ENCODE measurements around the gene GEN1.
A peak's percentile ranks its signal among the peaks of the same experiment; 100 is the strongest.

The GEN1 gene

DNA sequence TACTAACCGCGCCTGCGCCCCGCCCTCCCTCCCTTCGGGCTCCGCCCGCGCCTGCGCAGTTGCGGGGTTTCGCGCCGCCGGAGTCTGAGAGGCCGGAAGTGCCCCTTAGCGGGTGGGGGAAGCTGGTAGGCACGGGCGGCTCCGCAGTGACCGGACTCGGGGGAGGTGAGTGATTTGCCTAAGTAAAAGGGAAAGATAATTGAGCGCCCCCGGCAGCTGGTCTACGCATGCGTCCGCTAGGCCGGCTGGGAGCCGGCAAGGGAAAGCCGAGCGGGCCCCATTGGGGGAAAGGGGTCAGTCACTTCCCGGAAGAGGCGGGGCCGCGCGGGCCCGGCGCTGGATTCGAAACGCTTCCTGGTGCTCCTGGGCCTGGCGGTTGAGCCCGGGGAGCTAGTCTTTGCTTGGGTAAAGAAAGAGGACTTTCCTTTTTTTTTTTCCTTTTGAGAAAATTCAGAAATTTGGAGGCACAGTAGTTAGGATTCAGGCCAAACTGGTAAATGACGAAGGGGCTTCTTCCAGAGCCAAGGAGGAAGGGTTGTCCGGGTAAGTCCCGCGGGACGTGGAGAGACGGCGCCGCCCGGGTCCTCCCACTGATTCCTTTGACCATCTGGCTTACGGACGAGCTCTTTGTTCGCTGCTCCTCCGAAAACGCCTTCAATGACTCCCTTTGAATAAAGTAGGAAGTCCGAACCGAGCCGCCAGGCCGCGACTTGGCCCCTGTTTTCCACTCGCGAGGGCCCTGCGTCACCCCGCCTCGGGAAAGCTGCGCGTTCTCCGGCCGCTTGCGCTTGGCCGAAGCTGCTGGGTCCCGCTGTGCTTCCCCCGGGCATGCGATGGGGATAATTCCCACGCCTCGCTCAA is at the start of gene GEN1, which contains the start of gene SMC6:
GEN1 (plus strand) TSS at position 336 of the 861 bp plus-strand sequence. CDS start 5,806 bp downstream, outside the sequence.
SMC6 (minus strand) TSS at position 8 of the 861 bp plus-strand sequence. CDS start 7,864 bp downstream, outside the sequence.
- peak; percentile 90 for DNase-seq

DNA sequence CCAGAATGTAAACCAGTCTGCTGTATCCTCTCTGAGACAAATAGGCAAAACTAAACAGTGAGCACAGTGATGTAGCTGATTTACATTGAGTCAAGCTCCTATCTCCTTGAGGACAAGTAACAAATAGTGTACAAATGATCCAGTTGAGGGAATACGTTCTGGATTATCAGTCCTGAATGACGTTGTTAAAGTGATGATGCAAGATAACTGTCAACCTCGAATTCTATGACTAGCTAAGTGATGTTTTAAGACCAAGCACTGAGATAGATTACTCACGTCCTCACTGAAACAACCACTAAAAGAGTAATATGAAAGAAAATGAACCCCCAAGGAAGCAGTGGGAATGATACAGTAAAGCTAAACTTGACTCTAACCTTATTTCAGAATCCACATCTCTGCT is 47.1 kb upstream of the GEN1 start:
- no peak for DNase-seq

- no peak for DNase-seq
These were observed 45.4 kb upstream of the GEN1 start for GRCh38 chr2:17708501-17708900.

- no peak for DNase-seq
These were observed 44.0 kb upstream of the GEN1 start for GRCh38 chr2:17709897-17710296.

DNA sequence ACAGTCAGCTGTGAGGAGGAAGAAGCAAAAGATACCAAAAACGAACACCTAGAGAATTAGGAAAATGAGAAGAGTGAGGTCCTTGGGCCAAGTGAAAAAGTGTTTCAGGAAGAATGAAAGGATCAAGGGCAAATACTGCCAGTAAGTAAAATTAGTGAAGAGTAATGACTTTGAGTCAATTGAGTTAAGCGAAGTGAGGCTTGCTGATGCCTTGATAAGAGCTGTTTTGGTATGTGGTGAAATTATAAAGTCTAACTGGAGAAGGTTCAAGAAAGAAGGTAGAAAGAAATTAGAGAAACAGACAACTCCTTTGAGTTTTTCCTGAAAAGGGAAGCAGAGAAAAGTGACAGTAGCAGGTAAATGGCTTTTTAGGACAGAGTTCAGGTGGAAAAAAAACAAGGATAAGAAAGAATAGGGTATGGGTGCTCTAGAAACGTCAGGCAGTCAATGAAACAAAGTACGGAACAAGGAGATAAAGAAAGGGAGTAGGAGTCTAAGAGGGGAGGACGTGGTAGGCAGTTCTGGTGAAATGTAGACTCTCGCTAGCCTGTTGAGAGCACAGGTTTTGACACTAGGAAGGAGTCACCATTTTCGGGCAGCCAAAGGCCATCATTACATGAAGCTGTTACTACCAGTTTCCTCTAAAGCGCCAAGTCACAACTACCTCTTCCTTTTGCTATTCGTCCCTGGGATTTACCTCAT is 43.2 kb upstream of the GEN1 start:
- DNase-seq: no peak

GRCh38 chr2:17713291-17713690 is 40.6 kb upstream of the GEN1 start:
- no peak for DNase-seq

GRCh38 chr2:17717666-17718065 is 36.3 kb upstream of the GEN1 start:
- no peak for DNase-seq

DNA sequence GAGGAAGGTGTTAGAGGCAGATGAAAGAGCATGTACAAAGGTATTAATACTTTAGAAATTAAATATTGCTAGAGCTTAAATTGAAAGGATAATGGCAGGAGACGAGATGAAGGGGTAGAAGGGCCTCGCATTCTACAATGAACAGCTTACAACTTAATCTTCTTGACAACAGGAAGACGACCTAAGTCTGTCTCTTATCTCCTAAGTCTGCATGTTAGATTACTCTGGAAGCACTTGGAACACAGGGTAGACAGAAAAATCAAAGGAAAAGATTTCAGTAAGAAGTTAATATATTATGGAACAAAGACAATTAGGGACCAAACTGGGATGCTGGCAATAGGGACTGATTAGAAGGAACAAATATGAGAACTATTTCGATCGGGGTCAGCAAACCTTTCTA is 35.2 kb upstream of the GEN1 start:
- no peak for DNase-seq

DNA sequence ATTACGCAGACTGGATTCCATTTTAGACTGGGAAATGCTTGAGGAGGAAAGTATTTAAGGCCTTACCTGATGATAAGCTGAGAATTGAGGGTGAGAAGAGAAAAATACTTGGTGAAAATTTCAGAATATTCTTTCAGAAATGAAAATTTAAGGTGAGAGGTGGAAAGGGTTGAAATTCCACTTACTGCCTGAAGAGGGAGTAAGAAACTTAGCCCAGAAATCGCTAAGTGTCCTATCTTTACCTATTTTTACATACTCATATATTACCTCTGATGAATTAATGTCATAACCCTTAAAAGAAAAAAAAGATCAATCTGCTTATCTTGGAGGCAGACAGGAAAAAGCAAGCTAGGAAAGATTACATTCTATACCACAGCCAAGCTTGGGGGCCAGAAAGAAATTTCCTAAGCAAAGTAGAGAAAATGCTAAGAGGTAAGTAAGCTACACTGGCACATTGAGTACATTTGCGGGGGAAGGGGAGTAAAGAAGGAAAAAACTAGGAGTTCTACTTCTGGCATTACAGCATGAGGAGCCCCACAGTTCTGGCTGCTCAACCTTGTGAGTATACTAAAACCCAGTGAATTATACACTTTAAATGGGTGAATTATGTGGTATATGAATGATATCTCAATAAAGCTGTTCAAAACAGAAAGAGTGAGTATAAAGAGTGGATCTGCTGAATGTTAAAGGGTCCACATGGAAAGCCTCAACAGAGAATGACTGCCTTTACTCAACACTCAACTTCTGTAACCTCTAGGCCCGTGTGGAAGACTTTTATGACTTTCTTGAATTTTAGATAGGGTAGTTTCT is 34.2 kb upstream of the GEN1 start:
- peak; percentile 32 for DNase-seq

- no peak for DNase-seq
These were observed 25.7 kb upstream of the GEN1 start for GRCh38 chr2:17728210-17728609.

DNA sequence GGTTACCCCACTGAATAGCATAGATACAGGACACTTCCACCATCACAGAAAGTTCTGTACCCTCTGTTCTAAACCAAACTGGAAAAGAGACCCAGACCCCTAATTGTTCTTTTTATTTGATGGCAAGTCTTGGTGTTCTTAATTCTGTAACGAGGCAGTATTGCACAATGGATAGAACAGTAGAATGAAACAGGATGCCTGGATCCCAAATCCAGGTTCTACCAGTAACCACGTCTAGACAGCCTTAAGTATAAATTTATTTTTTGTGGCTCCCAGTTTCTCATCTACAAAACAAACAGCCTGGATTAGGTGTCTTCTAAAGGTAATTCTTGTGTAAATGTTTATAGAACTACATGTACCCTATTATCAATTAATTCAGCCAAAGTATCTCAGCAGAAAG is 24.1 kb upstream of the GEN1 start:
- no peak for DNase-seq

DNA sequence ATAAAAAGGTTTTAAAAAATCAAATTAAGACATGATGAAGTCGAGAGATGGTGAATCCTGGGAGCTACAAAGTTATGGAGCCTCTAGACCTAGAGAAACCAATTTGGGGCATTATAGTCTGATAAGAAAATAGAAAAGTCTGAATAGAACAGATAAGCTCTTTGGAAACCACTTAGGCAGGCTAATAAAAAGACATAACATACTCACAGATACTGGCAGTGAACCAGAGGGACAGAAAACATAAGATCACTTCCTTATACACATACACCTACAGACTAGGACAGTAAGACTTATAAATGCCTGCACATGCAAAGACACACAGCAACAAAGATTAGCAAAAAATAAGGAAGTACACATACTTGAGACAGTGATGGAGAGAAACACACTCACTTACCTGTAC is 20.3 kb upstream of the GEN1 start:
- DNase-seq: no peak

DNA sequence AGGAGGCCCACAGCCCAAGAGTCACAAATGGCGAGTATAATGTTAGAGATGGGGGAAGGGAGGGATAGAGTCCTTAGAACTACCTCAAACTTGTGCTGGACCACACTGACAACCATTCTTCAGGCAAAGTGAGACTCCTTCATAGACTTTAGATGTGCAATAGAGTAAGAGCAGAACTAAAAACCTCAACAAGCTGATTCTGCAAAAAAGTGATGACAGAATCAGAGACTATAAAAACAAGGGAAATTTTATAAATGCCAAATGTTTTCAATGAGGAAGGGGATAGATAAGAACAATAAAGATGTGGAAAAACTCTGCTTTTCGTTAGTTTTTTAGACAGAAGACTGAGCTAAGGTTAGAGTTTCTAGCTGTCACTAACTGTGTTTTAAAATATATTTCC is 18.1 kb upstream of the GEN1 start:
- no peak for DNase-seq

DNA sequence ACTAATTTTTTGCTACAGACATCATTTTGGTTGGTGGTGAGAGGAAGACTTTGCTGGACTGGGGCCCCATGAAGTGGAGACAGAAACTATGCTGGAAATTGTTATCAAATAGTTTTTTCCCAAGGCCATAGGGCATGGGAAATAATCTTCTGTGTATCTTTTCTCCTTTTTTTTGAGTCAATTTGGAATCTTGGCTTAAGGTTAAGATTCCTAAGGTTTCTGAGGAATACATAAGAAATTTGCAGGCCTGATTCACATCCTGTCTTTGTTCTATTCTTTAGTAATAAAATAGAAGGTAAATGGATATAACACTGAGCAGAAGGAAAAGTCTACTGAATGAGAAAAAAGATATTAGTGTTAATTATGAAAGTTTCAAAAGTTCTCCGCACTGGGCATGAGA is 16.9 kb upstream of the GEN1 start:
- DNase-seq: no peak

- DNase-seq: no peak
These were observed 13.7 kb upstream of the GEN1 start for GRCh38 chr2:17740203-17740602.

GRCh38 chr2:17747684-17748452 is 6.1 kb upstream of the GEN1 start:
- DNase-seq: no peak

- DNase-seq: no peak
These were observed 5.2 kb upstream of the GEN1 start for GRCh38 chr2:17748745-17749144.

GRCh38 chr2:17749753-17750438 is 4.0 kb upstream of the GEN1 start:
- no peak for DNase-seq

DNA sequence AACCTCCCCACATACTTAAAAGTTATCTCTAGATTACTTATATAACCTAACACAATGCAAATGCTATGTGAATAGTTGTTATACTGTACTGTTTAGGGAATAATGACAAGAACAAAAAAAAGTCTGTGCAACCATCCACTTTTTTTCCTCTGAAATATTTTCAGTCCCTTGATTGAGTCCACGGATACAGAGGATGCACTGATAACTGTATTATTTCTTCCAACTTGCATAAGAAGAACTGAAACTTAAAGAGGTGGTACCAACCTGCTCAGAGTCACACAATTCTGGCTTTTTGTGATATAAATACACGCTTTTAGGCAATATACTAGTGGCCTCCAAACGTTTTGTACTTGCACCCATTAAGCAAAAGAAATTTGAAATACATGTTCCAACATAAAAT is 1.7 kb upstream of the GEN1 start:
- DNase-seq: no peak

- peak; percentile 40 for DNase-seq
These were observed 791 bp upstream of the GEN1 start for GRCh38 chr2:17752892-17753802.

All from CD4-positive, alpha-beta T cell treated with Interleukin-17A for 1 hour (primary cell).